Transverse colon (tissue), 4 donors: ENCODE measurements around the gene CKLF. TPM values are rescaled to one million over a fixed set of nuclear protein-coding genes. Genes with fewer than 3 reads are reported as not detected.

Experiments used
- DNase-seq: peaks from one replicate; pipeline ENCODE4 v3.0.0-alpha.2; 2019
- H3K27ac ChIP-seq, 4 donors: fragments of 200-600 bp; sonication (generic); 2 replicates each; pipeline ENCODE4 v1.5.1; 2016 to 2018; ENCODE audit warnings: inconsistent platforms in 4 of 4
- H3K27me3 ChIP-seq: fragments of 200-600 bp; sonication (generic); 2 replicates; pipeline ENCODE4 v1.5.1; 2017; ENCODE audit warnings: inconsistent platforms
- H3K36me3 ChIP-seq, 4 donors: fragments of 200-600 bp; sonication (generic); 2 replicates each; pipeline ENCODE4 v1.5.1; 2017 to 2019; ENCODE audit warnings: inconsistent platforms in 4 of 4
- H3K4me1 ChIP-seq, 4 donors: fragments of 200-600 bp; sonication (generic); 2 replicates each; pipeline ENCODE4 v1.5.1; 2017 to 2020; ENCODE audit warnings: inconsistent platforms in 4 of 4
- H3K4me3 ChIP-seq, 4 donors: fragments of 200-600 bp; sonication (generic); 1 replicate in 1 of 4; 2 replicates in 3 of 4; pipeline versions ENCODE4 v1.5.1 to v1.6.1; 2017 to 2019; ENCODE audit warnings: inconsistent platforms in 4 of 4
- H3K9me3 ChIP-seq, 2 donors: fragments of 200-600 bp; sonication (generic); 2 replicates each; pipeline ENCODE4 v1.5.1; 2017 to 2019; ENCODE audit warnings: inconsistent platforms in 2 of 2
- CTCF ChIP-seq, 5 experiments: fragments of 200-600 bp in 3 of 5; fragments of 450-650 bp in 2 of 5; sonication (generic) in 3 of 5; IDR thresholded peaks; 1 replicate in 2 of 5; 2 replicates in 3 of 5; pipeline ENCODE4 v1.5.1; 2016 to 2017; ENCODE audit warnings: antibody characterized with exemption in 5 of 5, inconsistent platforms in 3 of 5, mild to moderate bottlenecking in 2 of 5, moderate library complexity in 1 of 5
- EP300 ChIP-seq: sonication (generic); formaldehyde crosslinking; IDR thresholded peaks from one replicate; pipeline ENCODE4 v1.6.1; 2017; ENCODE audit warnings: antibody characterized with exemption, low read depth
- POLR2A ChIP-seq: fragments of 450-650 bp; IDR thresholded peaks from one replicate; pipeline ENCODE4 v1.6.1; 2016; ENCODE audit warnings: antibody characterized with exemption, mild to moderate bottlenecking, moderate library complexity
- POLR2AphosphoS5 ChIP-seq, 3 donors: sonication (generic); formaldehyde crosslinking; IDR thresholded peaks; one replicate each; pipeline ENCODE4 v1.6.1; 2016; ENCODE audit warnings: antibody characterized with exemption in 3 of 3
- WGBS, 2 donors: methylation state at CpG; one replicate each; pipeline ENCODE4 v1.1.5; 2018; ENCODE audit warnings: low coverage in 1 of 2; 5-methylcytosine and 5-hydroxymethylcytosine counted together
- in situ Hi-C, 4 donors: fragments of 200-750 bp; cut with MboI; loops; one replicate each; pipeline versions ENCODE4 v1.15.0 to v1.15.1; 2017; ENCODE audit warnings: low sequenced_read_pairs in 3 of 4, low pct_ligation_motif_present in 1 of 4, low pct_unique_long_range_greater_than_20kb in 1 of 4
- intact Hi-C: fragments of 100-400 bp; cut with DNase I; formaldehyde crosslinking; loops from one replicate; pipeline ENCODE4 v1.15.1; 2023; ENCODE audit warnings: low total_unique reads
- total RNA-seq, 4 donors: library from RNA; depleted of rRNA; stranded (reverse); fragments of >200 nt; gene quantifications; one replicate each; pipeline ENCODE4 v1.1.0, GENCODE V29; 2016

Gene CKLF
- total RNA-seq, 4 donors from 2014 or later: 25.3 to 108 (median 39.1) TPM

- in situ Hi-C loops (no loop called here), intact Hi-C loops (no loop called here)
- Histone ChIP-seq H3K27ac (peak overlapping the region in 1 of 4 donors; percentile 4), H3K4me3 (no peak overlapping the region), H3K4me1 (peaks cover 0 to 30% (median 15%) of the 10 kb centered on the region in 4 donors), H3K27me3 (no peaks in the 10 kb centered on the region), H3K9me3 (no peaks in the 10 kb centered on the region), H3K36me3 (peaks cover 0 to 3% (median 0%) of the 10 kb centered on the region in 4 donors)
- 63 to 83% methylated on average over 4 to 7 of the region's 7 CpGs for WGBS, 2 donors
- TF ChIP-seq EP300 (no peak), CTCF (IDR thresholded peaks at IDR 0.05) (no peak), POLR2A (no peak), POLR2AphosphoS5 (IDR thresholded peaks at IDR 0.05) (no peak)
- no peak for DNase-seq
These were observed 44.0 kb upstream of the CKLF start for GRCh38 chr16:66508248-66508913.

GRCh38 chr16:66508914-66509496 is 43.4 kb upstream of the CKLF start:
- DNase-seq: no peak
- TF ChIP-seq CTCF (IDR thresholded peaks at IDR 0.05): no peak
- TF ChIP-seq POLR2A: no peak
- no peak for TF ChIP-seq EP300
- TF ChIP-seq POLR2AphosphoS5 (IDR thresholded peaks at IDR 0.05): no peak
- WGBS, 2 donors: 94 to 100% methylated on average over 1 to 9 of the region's 9 CpGs
- Histone ChIP-seq H3K27me3 (no peaks in the 10 kb centered on the region), H3K27ac (no peak overlapping the region), H3K4me3 (no peak overlapping the region), H3K9me3 (no peaks in the 10 kb centered on the region), H3K36me3 (peaks cover 0 to 3% (median 0%) of the 10 kb centered on the region in 4 donors), H3K4me1 (peaks cover 0 to 30% (median 14%) of the 10 kb centered on the region in 4 donors)
- in situ Hi-C loops: no loop called here
- intact Hi-C loops: no loop called here

GRCh38 chr16:66509576-66509975 is 42.8 kb upstream of the CKLF start:
- WGBS, 2 donors: 90 to 92% methylated on average over 2 to 5 of the region's 5 CpGs
- Histone ChIP-seq H3K9me3 (no peaks in the 10 kb centered on the region), H3K4me1 (peaks cover 0 to 30% (median 14%) of the 10 kb centered on the region in 4 donors), H3K4me3 (no peak overlapping the region), H3K36me3 (peaks cover 0 to 3% (median 0%) of the 10 kb centered on the region in 4 donors), H3K27me3 (no peaks in the 10 kb centered on the region), H3K27ac (no peak overlapping the region)
- in situ Hi-C loops (no loop called here), intact Hi-C loops (no loop called here)
- no peak for DNase-seq
- TF ChIP-seq POLR2AphosphoS5 (IDR thresholded peaks at IDR 0.05): no peak
- no peak for TF ChIP-seq POLR2A
- TF ChIP-seq EP300: no peak
- no peak for TF ChIP-seq CTCF (IDR thresholded peaks at IDR 0.05)

GRCh38 chr16:66510298-66510697 is 42.1 kb upstream of the CKLF start:
- no peaks in the 10 kb centered on the region for H3K9me3 ChIP-seq
- no peaks in the 10 kb centered on the region for H3K27me3 ChIP-seq
- DNase-seq: no peak
- no peak for TF ChIP-seq CTCF (IDR thresholded peaks at IDR 0.05)
- TF ChIP-seq POLR2A: no peak
- no peak for TF ChIP-seq EP300
- TF ChIP-seq POLR2AphosphoS5 (IDR thresholded peaks at IDR 0.05): no peak
- peaks cover 0 to 3% (median 0%) of the 10 kb centered on the region in 4 donors for H3K36me3 ChIP-seq
- H3K4me1 ChIP-seq: peaks cover 0 to 30% (median 15%) of the 10 kb centered on the region in 4 donors
- H3K27ac ChIP-seq: no peak overlapping the region
- intact Hi-C loops (no loop called here), in situ Hi-C loops (no loop called here)
- 92 to 97% methylated on average over 4 to 5 of the region's 5 CpGs for WGBS, 2 donors
- no peak overlapping the region for H3K4me3 ChIP-seq
